Measurements from ENCODE around the gene FOXC2.

FOXC2 gene

DNA sequence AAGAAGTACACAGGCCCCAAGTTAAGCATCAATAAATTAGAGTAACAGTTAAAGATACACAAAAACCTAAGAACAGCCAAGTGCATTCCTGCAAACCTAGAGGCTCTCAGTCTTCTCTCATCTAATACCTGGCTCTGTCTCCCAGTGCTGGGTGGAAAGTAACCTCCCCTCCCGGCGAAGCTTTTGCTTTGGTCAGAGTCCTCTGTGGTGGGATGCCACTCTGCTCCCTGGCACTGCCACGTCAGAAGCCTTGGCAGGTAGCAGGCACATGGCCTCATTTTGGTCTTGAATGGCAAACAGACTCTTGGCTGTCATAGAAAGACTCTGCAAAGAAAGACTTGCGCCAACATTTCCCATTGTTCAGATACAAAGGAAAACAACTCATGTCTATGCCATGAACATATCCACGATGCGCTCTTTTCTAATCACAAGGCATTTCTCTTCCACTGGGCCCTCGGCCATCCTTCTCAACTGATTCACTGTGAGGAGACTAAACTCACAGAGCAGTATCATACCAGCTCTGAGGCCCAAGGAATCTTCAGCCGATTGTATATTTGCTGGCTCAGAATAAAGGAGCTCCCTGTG is 32.8 kb upstream of the FOXC2 start:
- no peak for DNase-seq

GRCh38 chr16:86534779-86535615 is 31.6 kb upstream of the FOXC2 start:
- DNase-seq: no peak

GRCh38 chr16:86536621-86537020 is 30.0 kb upstream of the FOXC2 start:
- no peak for DNase-seq

GRCh38 chr16:86537486-86537885 is 29.1 kb upstream of the FOXC2 start:
- DNase-seq: no peak

GRCh38 chr16:86538196-86538780 is 28.3 kb upstream of the FOXC2 start:
- no peak for DNase-seq

DNA sequence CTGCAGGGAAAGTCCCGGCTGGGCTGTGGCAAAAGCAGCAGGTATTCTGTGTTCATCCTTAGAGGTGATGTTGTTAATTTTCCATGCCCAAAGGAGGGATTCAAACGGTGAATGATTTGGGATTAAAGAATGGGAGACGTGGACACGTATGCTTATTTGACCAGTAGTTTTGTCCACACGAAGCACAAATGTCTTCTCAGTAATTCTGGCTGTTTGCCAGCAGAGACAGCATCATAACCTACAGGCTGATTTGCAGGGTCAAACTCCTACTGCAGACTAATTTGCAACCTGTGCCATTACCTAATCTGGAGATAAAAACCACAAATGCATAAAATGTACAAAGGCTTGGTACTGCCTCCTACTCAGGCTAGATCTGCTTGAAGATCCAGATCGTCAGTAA is 25.7 kb upstream of the FOXC2 start:
- DNase-seq: no peak

- no peak for DNase-seq
Observed at GRCh38 chr16:86541560-86541959, 25.1 kb upstream of the FOXC2 start.

GRCh38 chr16:86542756-86543750 is 23.6 kb upstream of the FOXC2 start:
- no peak for DNase-seq

DNA sequence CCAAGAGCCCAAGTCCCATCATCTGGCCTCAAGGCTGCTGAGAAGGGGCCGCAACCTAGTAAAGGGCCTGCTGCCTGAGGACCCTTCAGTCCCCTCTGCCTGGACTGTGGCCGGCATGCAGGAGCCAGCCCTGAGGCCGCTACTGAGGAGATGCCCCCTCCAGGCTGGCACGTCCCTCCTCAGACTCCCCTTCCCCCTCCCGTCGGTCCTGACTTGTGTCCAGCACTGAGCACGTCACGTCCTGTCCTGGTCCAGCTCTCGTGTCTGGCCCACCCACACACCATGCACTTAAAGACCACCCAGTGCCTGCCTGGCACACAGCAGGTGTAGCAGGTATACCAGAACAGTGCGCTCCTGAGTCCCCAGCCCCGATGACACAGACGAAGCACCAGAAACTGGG is 21.1 kb upstream of the FOXC2 start:
- DNase-seq: no peak

DNA sequence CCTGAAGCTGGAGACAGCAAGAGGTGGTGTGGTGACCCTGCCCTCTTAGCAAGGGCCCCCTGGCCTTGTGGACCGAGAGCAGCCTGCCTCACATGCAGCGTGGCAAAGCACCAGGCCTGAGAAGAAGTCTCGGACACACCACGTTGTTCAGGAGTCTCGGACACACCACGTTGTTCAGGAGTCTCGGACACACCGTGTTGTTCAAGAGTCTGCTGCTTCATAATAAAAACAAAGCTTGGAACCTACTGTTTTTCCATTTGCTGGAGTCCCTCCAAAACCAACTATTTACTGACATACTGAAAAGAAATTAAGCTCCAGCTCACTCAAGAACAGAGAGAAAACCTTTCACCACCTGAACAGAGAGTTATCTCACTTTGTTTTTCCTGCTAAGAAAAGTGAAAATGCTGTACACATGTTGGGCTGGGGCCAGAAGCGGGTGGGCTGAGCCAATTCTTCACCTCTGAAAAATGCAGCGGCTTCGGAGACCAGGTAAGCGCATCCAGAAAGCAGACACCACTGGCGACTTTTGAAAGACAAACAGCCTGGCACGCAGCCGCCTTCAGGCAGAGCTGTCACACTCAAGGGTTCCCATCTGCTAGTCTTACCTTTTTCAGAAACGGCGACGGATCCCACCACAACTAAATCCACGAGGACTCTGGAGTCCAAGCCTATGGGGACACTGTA is 20.5 kb upstream of the FOXC2 start:
- no peak for DNase-seq

DNA sequence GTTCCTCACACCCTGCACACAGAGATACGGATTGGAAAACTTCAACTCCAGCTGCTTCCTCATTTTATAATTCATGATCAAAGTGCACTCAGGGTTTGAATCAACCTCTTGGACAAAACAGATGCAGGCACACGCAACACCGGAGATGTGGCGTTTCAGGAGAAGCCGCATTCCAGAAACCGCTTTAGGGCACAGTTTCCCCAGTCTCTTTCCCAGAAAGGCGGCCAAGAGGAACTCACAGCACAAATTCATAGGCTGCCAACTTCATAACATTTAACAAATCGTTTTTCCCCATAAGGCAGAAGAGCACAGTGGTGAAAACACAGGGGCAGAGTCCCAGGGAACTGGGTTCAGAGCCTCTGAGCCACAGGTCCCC is 20.0 kb upstream of the FOXC2 start:
- DNase-seq: no peak

- DNase-seq: no peak
Observed at GRCh38 chr16:86547286-86547685, 19.3 kb upstream of the FOXC2 start.

DNA sequence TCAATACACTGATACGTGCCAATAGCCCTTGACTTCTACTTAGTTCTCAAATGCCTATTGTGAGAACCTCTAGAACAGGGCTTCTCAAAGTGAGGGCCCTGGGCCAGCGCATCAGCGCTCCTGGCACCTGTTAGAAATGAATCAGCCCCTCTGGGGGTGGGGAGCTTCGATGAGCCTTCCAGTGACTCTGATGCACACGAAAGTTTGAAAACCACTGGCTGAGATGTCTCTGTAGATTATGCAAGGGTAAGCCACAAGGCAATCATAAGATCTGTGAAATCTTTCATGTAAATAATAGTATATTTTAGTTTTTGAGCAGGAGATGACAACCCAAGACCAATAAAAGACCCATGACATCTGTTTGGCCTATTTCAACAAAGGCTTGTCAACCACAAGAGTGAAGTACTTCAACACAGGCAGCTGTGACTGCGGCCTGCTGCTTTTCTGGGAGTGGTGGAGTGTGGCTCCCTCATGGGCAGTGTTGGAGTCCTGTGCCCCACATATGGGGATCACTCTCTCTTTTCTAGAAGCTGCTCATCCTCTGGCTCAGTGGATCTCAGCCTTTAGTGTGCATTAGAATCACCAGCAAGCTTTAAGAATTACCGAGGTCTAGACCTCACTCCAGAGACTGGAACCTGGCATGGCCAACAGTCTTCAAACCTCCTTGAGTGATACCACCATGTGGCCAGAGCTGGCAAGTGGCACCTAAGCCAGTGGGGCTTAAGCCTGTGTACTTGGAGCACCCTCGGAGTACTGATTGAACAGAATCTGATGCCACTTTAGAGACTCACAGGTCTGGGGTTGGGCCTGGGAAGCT is 17.3 kb upstream of the FOXC2 start:
- no peak for DNase-seq

DNA sequence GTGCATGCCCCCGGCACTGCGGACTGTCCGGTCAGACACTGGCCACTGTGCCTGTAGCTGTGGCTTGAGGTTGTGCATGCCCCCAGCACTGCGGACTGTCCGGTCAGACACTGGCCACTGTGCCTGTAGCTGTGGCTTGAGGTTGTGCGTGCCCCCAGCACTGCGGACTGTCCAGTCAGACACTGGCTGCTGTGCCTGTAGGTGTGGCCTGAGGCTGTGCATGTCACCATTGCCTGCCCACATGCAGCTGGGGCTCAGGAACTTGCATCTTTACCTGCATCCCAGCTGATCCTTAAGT is 16.8 kb upstream of the FOXC2 start:
- no peak for DNase-seq

GRCh38 chr16:86550281-86550680 is 16.3 kb upstream of the FOXC2 start:
- no peak for DNase-seq

DNA sequence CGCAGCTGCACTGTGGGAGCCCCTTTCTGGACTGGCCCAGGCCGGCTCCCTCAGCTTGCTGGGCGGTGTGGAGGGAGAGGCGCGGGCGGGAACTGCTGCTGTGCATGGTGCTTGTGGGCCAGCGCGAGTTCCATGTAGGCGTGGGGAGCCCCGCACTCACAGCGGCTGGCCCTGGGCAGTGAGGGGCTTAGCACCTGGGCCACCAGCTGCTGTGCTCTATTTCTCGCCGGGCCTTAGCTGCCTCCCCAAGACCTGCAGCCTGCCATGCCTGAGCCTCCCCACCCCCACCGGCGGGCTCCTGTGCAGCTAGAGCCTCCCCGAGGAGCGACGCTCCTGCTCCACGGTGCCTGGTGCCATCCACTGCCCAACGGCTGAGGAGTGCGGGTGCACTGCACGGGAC is 13.3 kb upstream of the FOXC2 start:
- no peak for DNase-seq

DNA sequence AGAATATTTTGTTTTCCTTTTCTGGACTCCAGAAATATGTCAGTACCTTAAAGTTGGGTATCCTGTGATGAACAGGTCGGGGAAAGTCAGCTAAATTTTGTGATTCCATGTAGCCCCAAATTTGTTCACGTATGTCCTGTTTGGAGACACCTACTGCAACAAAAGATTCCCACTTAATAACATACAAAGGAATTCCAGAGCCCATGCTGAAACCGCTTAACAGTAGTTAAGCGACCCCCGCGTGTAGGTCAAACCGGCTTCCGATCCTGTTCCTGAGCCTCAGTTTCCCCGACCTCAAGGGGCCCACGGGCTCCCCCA is 12.1 kb upstream of the FOXC2 start:
- no peak for DNase-seq

DNA sequence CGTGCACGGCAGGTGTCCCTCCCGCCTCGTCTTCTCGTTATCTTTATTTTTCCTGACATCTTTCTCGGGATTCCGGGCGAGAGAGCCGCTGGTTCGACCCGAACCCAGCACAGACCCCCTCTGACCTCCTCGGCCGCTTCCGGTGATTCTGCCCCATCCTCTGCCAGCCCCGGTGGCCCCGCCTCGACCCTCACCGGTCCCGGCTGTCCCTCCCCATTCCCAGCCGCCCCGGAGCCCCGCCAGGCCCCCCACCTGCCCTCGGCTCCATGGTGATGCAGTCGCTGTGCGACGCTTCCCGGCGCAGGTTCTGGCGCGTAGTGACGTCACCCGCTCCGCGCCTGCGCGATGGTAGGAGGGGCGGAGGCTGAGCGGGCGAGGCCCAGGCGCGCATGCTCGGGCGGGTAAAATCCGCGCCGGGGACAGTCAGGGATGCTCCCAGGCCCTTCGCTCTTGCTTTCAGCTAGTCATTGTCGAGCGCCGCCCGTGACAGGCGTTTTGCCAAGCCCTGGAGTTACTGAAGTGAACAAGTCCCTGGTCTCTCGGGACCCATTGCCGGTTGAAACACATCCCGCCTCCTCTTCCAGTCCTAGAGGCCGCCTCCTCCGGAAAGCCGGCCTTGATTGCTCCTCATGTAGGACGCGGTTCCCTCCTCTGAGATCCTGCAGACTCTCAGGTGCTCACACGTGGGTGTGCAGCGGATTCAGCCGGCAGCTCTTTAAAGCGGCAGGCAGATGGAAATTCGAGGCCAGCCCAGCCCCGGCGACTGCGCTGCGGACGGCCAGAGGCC is 11.5 kb upstream of the FOXC2 start, which contains the start of gene MTHFSD:
Gene MTHFSD (minus strand): TSS at position 319 of the 787 bp plus-strand sequence. CDS start 51 bp downstream, at position 268.
- peak; percentile 92 for DNase-seq

DNA sequence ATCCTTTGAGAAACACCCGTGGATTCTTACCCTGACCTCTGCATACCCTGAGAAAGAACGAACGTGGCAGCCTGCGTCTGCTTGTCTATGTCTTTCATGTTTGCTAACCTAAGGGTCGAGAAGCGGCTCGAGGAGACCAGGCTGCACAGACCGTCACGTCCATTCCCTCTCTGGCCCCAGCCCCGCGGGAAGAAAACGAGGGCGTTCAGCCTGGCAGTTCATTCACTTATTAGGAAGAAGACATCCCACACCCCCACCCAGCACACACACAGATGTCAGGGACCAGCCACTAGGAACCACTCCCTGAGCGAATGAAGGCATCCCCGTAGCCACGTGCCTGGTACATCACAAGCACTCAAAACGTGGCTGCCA is 10.9 kb upstream of the FOXC2 start:
- DNase-seq: no peak

DNA sequence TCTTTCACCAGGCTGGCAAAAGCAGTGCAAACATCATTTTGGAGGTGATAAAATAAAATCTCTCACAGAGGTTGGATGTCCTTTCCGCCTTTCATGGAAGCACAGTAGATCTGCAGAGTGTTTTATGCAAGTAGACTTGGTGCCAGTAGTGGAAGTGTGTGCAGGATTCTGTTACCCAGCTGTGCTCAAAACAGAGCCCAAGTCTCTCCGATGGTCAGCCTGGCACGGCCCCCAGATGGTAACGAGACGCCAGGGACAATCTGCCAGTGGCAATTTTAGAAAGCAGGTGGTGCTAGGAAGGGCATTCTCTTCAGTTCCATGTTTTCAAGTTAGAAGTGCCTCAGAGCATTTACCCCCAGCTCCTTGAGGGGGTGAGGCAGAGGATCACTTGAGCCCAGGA is 10.1 kb upstream of the FOXC2 start:
- no peak for DNase-seq

DNA sequence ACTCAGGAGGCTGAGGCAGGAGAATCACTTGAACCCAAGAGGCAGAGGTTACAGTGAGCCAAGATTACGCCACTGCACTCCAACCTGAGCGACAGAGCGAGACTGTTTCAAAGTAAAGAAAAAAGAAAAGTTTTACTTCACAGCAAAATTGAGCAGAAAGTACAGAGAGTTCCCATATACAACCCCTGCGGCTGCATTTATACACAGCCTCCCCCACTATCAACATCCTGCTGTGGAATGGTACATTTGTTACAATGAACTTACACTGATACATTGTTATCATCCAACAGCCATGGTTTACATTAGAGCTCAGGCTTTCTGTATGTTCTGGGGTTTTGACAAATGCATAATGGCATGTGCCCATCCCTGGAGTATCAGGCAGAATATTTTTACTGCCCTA is 9.0 kb upstream of the FOXC2 start:
- DNase-seq: no peak
